GM12878 (cell line): ENCODE results near the gene ANO5. TPM values are rescaled to one million over a fixed set of nuclear protein-coding genes. Genes with fewer than 3 reads are reported as not detected.
A peak's percentile ranks its signal among the peaks of the same experiment; 100 is the strongest.

Experiments
- CEBPZ ChIP-seq: fragments of 150-350 bp; IDR thresholded peaks from 2 replicates; pipeline ENCODE4 v1.6.1; 2016; ENCODE audit warnings: low read depth, low read length
- E4F1 ChIP-seq: fragments of 450-650 bp; IDR thresholded peaks from 2 replicates; pipeline ENCODE4 v1.6.1; 2018; ENCODE audit warnings: borderline replicate concordance, mild to moderate bottlenecking; ENCODE audit not compliant: partially characterized antibody
- HDAC6 ChIP-seq: fragments of 200-600 bp; sonication (generic); IDR thresholded peaks from one replicate; pipeline ENCODE4 v1.8.0; 2017; ENCODE audit warnings: antibody characterized with exemption; ENCODE audit not compliant: unreplicated experiment
- NBN ChIP-seq: fragments of 450-650 bp; IDR thresholded peaks from 2 replicates; pipeline ENCODE4 v1.6.1; 2016
- SRF ChIP-seq, 2 experiments: IDR thresholded peaks; 2 replicates each; pipeline ENCODE4 v1.6.1; 2011; ENCODE audit warnings: low read depth in 2 of 2, low read length in 2 of 2, mild to moderate bottlenecking in 1 of 2, moderate library complexity in 1 of 2
- polyA plus RNA-seq, 11 experiments: library from polyadenylated mRNA; depleted of rRNA in 4 of 11; unstranded in 6 of 11; stranded (reverse) in 5 of 11; fragments of >200 nt; fragmentation: Nextera tagmentation in 4 of 11; fragmentation: Illumina TruSeq in 1 of 11; extraction: Ambion mirVana in 4 of 11; extraction: Trizol in 1 of 11; gene quantifications; 1 replicate in 1 of 11; 2 replicates in 10 of 11; pipeline versions ENCODE4 v1.2.1 to v1.2.3, GENCODE V29; 2011 to 2016; ENCODE audit warnings: inconsistent platforms in 2 of 11, missing spikeins in 2 of 11, low read depth in 1 of 11
- total RNA-seq, 4 experiments: library from RNA; depleted of rRNA in 3 of 4; stranded (reverse); fragments of >200 nt in 3 of 4; fragmentation: Illumina TruSeq in 1 of 4; extraction: Trizol in 1 of 4; gene quantifications; 2 replicates each; pipeline versions ENCODE4 v1.2.1 to v1.2.3, GENCODE V29; 2013 to 2021
- TF ChIP-seq, protein P1 (sequence below): fragments of 450-650 bp; formaldehyde crosslinking; IDR thresholded peaks from 2 replicates; pipeline ENCODE4 v1.4.0; 2020; ENCODE audit warnings: mild to moderate bottlenecking, moderate library complexity

The ANO5 gene
- total and polyA plus RNA-seq, 10 of the 15 experiments (the other 5 are each of a cell fraction or from before 2014, with no cell fraction given): 1.6 to 10.2 (median 4.1) TPM

DNA sequence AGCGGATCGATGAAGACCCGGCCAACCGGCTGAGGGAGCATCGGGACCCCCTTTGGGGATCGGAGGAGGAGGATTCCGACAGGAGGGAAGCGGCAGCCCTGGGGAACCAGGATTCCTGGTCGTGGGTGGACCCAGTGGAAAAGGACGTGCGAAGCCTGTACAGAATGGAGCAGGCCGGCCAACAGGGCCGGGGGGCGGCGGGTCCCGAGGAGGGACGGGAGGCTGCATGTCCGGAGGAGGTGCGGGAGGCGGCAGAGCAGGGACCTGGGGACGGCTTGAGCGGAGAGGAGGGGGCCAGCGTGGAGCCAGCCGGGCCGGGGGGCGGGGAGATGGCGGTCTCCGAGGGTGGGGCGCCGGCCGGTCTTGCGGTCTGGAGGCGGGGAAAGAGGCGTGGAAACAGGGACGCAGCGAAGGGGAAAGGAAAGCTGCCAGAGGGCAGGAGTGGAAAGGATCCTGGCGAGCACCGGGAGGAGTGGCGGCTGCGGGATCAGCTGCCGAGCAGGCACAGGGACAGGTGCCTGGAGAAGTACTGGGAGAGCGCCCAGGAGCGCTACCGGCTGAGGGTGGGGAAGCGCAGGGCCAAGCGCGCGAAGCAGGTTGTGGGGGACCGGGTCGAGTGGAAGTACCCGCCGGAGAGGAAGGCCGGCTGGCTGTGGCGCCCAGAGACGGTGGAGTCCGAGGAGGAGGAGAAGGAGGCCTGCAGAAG is at the start of gene ANO5 (continued):
- no peak for TF ChIP-seq CEBPZ
- TF ChIP-seq HDAC6: no peak
- TF ChIP-seq SRF (IDR thresholded peaks at IDR 0.05; ENCODE audit: low read depth in 2 of 2, low read length in 2 of 2): no peak
- TF ChIP-seq, protein P1, sequence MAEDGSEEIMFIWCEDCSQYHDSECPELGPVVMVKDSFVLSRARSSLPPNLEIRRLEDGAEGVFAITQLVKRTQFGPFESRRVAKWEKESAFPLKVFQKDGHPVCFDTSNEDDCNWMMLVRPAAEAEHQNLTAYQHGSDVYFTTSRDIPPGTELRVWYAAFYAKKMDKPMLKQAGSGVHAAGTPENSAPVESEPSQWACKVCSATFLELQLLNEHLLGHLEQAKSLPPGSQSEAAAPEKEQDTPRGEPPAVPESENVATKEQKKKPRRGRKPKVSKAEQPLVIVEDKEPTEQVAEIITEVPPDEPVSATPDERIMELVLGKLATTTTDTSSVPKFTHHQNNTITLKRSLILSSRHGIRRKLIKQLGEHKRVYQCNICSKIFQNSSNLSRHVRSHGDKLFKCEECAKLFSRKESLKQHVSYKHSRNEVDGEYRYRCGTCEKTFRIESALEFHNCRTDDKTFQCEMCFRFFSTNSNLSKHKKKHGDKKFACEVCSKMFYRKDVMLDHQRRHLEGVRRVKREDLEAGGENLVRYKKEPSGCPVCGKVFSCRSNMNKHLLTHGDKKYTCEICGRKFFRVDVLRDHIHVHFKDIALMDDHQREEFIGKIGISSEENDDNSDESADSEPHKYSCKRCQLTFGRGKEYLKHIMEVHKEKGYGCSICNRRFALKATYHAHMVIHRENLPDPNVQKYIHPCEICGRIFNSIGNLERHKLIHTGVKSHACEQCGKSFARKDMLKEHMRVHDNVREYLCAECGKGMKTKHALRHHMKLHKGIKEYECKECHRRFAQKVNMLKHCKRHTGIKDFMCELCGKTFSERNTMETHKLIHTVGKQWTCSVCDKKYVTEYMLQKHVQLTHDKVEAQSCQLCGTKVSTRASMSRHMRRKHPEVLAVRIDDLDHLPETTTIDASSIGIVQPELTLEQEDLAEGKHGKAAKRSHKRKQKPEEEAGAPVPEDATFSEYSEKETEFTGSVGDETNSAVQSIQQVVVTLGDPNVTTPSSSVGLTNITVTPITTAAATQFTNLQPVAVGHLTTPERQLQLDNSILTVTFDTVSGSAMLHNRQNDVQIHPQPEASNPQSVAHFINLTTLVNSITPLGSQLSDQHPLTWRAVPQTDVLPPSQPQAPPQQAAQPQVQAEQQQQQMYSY (CRISPR knock-in tag): no peak
- no peak for TF ChIP-seq E4F1
- TF ChIP-seq NBN: peak; percentile 51; the same call in 1 of the 2 replicates
